Daoy (cell line): ENCODE data around the gene PGF. TPM values are rescaled to one million over a fixed set of nuclear protein-coding genes. Genes with fewer than 3 reads are reported as not detected.
"Not testable (repeated sequence)": the region's sequence is repeated elsewhere in the genome, so short reads cannot be mapped to it uniquely, and the experiment has no call there.

Experiments
- DNase-seq: peaks from one replicate; pipeline ENCODE4 v3.0.0-alpha.2; 2015; ENCODE audit warnings: low read depth
- total RNA-seq: library from RNA; depleted of rRNA; stranded (reverse); fragments of >200 nt; shearing (Covaris generic); gene quantifications from 2 replicates; pipeline ENCODE4 v1.2.3, GENCODE V29; 2014; rRNA removed

Gene PGF
- 4.4 and 8.0 TPM in 2 replicates for total RNA-seq

DNA sequence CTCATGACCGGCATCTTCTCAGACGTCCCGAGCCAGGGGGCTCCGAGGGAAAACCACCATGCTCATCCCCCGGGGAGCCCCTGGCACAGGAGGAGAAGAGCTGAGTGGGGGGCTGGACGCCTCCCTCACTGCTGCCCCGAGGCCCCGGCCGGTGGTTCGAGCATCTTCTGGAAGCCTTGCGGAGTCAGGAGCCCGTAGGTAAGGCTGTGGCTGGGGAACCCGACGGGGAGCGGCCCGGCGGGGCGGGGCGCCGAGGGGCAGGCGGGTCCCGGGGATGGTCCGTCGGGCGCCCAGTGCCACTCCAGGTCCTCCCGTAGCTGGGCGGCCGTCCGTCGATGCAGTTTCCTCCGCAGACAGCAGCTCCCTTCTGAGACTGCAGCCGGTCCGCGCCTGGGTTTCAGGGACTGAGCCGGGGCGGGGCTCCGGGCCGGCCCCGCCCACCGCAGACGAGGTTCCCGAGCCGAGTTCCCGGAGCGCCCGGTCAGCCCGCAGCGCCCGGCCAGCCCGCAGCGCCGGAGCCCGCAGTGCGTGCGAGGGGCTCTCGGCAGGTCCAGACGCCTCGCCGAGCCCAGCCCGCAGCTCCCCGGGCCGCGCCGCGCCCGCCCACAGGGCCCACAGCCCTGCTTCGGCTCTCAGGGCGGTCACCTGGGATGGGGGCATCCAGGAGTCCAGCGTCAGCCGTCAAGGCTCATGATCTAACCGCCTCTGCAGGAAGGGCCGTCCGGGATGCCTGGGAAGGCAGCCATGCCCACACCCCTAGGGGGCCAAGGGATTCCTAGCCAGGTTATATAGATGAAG is at the start of gene PGF:
TSS of gene PGF (minus strand) at position 369 of the 798 bp plus-strand sequence. CDS start at position 14, 355 bp downstream.
- peak; percentile 72 for DNase-seq

- no peak for DNase-seq
Observed at GRCh38 chr14:75003250-75004027, 48.0 kb upstream of the PGF start.

DNA sequence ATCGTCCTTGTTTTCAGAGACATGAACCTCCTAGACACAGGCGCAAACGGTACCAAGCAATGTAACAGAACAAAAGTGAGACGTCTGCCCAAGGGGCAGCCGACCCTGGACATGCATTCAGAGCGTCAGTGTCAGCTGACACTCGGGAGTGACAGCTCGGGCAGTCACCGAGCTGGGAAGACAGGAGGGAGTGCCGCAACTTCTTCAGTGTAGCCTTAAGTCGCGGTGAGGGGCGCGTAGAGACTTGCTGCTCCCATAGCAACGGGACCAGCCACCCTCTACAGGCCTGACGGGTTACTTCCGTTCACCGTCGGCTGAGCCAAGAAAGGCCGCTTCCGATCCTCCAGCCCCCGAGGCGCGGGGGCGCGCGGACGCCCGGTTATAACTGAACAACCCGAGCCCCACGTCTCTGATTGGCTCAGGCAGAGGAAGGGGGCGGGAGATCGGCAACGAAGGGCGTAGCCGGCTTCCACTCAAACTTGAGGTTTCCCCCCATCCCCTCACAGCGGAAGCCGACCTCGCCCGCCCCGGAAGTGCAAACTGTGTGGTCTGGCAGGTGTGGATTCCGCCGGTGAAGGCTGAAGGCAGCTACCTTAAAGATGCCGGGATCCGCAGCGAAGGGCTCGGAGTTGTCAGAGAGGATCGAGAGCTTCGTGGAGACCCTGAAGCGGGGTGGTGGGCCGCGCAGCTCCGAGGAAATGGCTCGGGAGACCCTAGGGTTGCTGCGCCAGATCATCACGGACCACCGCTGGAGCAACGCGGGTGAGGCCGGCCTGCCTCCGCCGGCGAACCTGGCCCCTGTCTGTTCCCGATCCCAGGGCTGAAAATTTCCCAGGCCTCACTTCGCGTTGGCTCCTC is 47.2 kb upstream of the PGF start, which contains the start of gene EIF2B2:
TSS of gene EIF2B2 (plus strand) at position 530 of the 858 bp plus-strand sequence. CDS start at position 600, 70 bp downstream.
- DNase-seq, result peak; percentile 99

- no peak for DNase-seq
Observed at GRCh38 chr14:75001899-75002298, 46.5 kb upstream of the PGF start.

DNA sequence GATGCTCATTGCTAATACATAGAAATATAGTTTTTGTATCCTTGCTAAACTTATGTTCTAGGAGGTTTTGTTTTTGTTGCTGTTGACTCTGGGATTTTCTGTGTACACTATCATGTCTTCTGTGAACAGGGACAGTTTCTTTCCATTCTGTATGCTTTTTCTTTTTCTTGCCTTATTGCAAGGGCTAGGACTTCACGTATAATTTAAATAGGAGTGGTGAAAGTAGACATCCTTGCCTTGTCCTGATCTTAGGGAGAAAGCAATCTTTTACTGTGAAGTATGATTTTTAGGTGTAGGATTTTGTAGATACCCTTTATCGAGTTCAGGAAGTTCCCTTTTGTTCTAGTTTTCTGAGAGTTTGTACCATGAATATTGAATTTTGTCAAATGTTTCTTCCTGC is 45.9 kb upstream of the PGF start:
- DNase-seq, result no peak

DNA sequence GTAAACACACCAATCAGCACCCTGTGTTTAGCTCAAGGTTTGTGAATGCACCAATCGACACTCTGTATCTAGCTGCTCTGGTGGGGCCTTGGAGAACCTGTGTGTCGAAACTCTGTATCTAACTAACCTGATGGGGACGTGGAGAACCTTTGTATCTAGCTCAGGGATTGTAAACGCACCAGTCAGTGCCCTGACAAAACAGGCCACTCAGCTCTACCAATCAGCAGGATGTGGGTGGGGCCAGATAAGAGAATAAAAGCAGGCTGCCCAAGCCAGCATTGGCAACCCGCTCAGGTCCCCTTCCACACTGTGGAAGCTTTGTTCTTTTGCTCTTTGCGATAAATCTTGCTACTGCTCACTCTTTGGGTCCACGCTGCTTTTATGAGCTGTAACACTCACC is 40.4 kb upstream of the PGF start:
- not testable (repeated sequence) for DNase-seq

DNA sequence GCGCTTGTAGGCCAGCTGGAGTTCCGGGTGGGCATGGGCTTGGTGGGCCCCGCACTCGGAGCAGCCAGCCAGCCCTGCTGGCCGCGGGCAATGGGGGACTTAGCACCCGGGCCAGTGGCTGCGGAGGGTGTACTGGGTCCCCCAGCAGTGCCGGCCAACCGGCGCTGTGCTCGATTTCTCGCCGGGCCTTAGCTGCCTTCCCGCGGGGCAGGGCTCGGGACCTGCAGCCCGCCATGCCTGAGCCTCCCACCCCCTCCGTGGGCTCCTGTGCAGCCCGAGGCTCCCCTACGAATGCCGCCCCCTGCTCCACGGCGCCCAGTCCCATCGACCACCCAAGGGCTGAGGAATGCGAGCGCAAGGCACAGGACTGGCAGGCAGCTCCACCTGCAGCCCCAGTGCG is 38.8 kb upstream of the PGF start:
- not testable (repeated sequence) for DNase-seq

DNA sequence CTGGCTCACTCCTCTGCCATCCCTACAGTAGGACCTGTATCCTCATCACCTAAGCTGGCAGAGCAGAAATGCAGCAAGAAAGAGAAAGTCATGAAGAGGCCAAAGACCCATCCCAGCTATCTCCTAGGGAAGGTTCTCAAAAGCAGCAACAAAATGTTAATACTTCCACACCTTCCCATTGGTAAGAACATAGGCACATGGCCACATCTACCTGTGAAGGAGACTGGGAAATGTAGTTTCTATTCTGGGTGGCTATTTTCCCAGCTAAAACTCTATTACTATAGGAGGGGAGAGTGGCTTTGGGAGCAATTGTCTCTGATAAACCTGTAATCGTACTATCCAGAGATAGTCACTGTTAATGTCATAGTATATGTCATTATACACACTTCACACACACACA is 33.6 kb upstream of the PGF start:
- no peak for DNase-seq

DNA sequence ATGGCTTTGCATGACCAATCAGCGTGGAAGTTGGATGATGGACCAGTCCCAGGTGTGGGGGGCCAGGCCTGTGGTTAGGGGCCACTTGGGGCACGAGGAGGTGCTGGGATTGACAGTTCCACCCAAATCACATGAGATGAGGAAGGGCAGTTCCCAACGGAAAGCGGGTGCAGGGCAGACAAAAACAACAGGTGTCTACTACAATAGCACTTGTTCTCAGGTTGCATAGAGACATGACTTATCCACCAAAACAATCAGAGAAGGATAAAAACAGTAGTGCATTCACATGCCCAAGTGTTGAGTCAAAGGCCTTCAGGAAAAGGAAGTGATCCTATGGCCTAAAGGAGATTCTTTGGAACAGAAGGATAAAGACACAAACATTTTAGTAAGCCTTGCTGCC is 32.7 kb upstream of the PGF start:
- peak; percentile 76 for DNase-seq

GRCh38 chr14:74985806-74986205 is 30.4 kb upstream of the PGF start:
- no peak for DNase-seq

DNA sequence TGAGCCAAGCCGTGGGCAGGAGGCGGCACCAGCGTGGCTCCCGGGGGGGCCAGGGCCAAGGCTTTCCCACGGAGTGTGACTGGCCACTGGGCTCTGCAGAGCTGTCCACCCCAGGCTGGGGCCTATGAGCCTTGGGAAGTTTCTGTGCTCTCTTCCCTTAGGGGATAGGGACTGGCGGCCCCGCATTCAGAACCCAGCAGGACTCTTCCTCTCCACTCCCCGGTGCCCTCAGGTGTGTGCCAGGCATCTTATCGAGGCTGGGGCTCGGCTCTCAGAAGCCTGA is 29.6 kb upstream of the PGF start:
- no peak for DNase-seq

DNA sequence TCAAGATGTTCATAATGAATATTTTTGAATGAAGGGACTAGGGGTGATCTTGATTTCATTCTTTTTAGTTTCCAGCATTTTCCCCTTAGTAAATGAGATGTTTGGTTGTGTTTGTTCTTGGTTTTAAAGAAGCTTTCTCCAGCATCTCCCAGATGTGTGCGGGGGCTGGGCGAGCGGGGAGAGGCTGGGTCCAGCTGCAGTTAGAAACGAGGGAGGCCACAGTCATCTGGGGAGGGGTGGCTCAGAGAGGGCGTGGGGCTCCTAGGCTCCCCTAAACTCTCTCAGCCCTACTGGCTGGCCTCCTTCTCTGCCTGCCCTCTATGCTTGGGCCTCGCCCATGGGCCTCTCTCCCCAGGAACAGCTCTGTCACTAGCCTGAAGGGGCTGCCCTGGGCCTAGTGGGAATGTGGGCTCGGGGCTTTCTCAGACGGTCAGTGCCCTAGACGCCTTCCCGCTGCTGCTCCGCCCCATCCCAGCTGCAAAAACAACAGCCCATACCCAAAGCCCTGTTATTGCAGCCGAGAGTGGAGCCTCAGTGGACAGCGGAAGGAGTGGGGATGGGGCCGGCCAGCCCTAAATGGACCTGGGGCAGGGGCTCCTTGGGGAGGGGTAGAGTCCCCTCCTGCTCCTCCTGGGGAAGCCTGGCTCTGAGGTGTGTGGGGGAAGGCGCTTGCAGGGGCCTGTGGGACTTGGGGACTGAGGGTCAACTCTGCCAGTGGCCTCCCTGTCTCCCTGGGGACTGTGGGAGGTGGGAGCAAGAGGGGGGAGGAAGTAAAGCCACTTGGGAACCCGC is 29.0 kb upstream of the PGF start:
- DNase-seq, result no peak

- no peak for DNase-seq
Observed at GRCh38 chr14:74983343-74983742, 27.9 kb upstream of the PGF start.

DNA sequence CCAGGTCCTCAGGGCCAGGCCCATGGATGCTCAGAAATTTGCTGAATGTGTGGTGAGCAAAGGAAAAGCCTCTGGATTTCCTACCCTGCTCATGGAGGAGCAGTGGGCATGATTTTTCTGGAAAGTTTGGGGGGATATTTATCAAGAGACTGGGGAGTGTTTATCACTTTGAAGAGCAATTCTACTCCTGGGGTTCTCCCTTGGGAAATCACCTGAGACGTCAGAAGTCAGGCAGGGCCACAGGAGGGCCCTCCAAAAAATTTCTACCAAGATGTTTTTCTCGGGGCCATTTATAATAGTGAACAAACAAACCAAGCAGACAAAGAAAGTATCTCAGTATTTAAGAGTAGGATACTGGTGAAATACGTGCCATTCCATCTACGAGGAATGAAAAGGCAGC is 27.3 kb upstream of the PGF start:
- no peak for DNase-seq

GRCh38 chr14:74981833-74982232 is 26.4 kb upstream of the PGF start:
- DNase-seq, result no peak

DNA sequence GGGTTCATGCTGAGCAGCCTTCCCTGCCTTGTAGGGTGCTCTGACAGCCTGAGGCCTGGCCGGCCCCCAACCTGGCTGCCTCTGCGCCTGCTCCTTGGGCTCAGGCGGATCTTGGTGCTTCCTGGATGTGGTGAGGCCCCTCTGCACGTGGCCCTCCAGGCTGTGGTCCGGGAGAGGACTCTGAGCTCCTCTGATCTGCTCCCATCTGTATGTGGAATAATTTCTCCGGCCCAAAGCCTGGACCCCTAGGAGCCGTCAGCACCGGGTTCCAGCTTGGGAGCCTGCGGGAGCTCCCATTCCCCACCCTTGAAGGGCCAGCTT is 26.0 kb upstream of the PGF start:
- DNase-seq, result no peak

GRCh38 chr14:74980731-74981461 is 25.5 kb upstream of the PGF start:
- DNase-seq, result peak; percentile 89

GRCh38 chr14:74980398-74980730 is 25.0 kb upstream of the PGF start:
- DNase-seq, result peak; percentile 52

GRCh38 chr14:74979442-74980397 is 24.3 kb upstream of the PGF start:
- DNase-seq, result peak; percentile 78

DNA sequence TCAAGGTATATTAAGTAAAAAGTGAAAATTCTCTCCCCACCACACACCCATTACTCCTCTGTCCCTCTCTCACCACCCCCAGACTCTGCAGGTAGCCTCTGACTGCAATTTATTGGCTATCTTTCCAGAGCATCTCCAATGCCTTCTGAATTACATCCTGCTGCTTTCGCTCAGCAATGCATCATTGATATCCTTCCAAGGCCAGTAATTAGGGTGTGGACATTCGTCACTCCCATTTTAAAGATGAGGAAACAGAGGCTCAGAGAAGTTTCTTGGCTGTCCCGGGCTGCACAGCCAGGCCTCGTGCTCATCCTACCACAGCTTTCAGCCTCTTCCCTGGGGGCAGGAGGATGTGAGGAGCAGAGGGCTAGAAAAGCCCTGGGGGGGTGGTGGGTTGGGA is 23.6 kb upstream of the PGF start:
- DNase-seq, result no peak
